ENCODE results near the gene LIN28A.

LIN28A gene

GRCh38 chr1:26388791-26389445 is 21.7 kb upstream of the LIN28A start:
- no peak for DNase-seq

DNA sequence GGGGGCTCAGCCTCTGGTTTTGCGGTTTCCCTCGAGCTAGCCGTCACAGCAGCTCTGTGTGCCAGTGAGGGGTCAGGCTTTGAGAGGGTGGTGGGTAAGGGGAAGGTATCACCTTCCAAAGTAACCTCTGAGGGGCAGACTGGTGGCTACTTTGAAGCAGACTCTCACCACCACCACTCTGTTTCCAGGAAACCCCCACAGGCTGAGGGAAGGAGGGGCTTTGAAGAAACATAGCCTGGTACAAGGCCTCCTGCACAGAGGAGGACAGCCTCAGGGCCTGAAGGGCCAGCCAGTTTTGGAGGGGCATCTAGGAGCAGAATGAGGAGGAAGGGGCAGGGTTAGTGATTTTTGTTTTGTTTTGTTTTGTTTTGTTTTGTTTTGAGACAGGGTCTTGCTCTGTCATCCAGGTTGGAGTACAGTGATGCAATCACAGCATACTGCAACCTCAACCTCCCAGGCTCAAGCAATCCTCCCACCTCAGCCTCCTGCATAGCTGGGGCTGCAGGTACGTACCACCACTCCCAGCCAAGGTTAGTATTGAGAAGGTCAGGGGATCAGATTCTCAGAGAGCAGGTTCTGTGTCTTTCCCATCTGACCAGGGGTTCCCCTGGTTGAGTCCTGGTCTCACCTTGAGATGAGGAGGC is 20.9 kb upstream of the LIN28A start:
- no peak for DNase-seq

GRCh38 chr1:26391450-26391849 is 19.2 kb upstream of the LIN28A start:
- DNase-seq = peak; percentile 69

DNA sequence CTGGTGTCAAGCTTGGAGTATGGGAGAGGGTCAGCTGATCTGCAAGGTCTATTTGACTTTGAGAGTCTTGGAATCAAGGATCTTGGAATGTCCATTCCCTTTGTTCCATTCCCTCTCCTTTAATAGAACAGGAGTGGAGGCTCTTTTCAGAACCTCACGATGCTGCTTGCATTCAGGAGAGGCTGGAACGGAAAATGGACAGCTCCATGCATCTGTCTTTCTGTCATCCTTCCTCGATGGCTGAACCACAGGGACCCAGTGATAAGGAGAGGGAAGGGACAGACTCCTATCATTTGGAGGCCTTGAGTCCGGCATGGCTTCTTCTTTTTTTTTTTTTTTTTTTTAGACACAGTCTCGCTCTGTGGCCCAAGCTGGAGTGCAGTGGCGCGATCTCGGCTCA is 14.9 kb upstream of the LIN28A start:
- no peak for DNase-seq

GRCh38 chr1:26399034-26399433 is 11.6 kb upstream of the LIN28A start:
- DNase-seq = no peak

DNA sequence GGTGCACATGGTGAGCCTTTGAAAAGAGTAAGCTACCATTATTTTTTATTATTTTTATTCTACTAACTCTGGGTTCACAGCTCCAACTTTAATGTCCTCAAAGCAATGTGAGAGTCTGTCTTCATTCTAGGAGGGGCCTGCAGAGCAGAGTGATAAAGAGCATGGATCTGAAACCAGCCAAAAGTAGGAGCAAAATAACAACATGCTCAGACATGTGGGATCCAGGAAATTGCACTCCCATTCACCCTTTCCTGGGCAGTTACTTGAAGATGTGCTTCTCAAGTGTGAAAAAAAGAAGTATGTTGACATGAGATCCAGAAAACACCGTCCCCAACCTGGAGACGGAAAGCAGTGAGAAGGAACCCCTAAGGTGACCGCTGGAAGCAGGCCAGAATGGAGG is 8.7 kb upstream of the LIN28A start:
- no peak for DNase-seq

GRCh38 chr1:26403656-26404055 is 7.0 kb upstream of the LIN28A start:
- DNase-seq = no peak

DNA sequence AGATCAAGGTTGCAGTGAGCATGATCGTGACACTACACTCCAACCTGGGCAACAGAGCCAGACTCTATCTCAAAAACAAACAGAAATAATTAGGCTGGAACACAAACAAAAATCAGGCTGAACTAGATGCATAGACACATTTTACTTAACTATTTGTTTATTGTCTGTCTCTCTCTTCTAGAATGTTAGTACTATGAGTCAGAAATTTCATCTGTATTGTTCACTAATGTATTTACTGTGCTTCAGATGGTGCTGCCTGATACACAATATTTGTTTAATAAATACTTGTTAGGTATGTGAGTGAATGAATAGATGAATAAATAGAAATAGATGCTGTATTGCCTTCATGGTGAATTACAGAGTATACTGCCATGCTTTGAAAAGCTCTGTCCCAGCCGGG is 6.0 kb upstream of the LIN28A start:
- no peak for DNase-seq

- no peak for DNase-seq
Observed at GRCh38 chr1:26405281-26405915, 5.2 kb upstream of the LIN28A start.

- DNase-seq = peak; percentile 82
Observed at GRCh38 chr1:26408604-26409003, 2.0 kb upstream of the LIN28A start.

GRCh38 chr1:26409191-26409807 is 1.3 kb upstream of the LIN28A start:
- DNase-seq = no peak

GRCh38 chr1:26411624-26412074 is 1.0 kb downstream of the LIN28A start:
- no peak for DNase-seq

DNA sequence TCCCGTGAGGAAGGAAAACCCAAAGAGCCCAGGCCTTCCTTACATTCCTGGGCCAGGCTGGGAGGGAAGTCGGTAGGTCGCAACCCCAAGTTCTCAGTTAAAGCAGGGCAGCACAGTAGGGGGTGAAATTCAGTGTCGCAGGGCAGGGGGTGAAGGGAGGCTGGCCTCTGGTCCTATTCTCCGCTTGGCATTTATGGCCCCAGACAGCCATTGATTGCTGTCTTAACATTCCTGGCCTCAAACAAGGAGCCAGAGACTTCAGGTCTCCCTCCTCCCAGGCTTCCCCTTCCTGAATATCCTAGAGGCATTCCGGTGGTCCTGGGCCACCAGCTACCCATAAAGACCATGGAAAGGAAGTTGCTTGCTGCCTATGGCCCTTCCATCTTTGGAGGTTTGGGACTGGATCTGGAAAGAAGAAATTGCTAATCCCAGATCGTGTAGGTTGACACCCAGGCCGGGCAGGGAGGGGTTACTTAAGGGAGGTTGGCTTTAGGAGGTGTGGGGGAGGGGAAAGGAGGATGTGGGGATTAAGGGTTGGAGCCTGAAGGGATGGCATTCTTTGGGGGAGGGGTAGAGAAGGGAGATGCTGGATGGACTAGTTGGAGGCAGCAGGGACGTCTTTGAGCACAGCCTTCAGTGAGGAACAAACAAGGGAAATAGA is 1.7 kb downstream of the LIN28A start:
- no peak for DNase-seq

- DNase-seq = no peak
Observed at GRCh38 chr1:26413031-26413430, 2.4 kb downstream of the LIN28A start.

- DNase-seq = peak; percentile 85
Observed at GRCh38 chr1:26417111-26417759, 6.6 kb downstream of the LIN28A start.

DNA sequence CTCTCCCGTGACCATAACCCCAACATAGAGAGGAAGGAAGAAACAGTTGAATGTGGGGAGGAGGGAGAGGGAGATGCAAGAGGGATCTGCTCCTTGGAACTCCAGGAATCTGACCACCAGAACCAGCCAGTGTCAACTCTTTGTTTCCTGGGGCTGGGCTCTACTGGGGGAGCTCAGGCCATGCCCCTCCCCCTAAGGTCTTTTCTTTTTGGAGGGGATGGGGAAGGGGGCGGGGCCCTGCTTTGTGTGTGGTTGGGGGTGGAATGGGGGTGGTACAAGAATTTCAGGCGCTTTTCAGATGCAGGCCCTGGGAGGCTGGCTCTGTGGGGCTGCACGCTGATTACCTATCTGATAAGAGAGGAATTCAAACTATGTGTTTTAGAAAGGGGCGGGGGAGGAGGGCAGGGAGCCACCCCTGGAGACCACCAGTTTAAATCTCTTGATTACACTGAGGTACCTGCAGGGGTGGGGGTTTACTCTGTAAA is 8.3 kb downstream of the LIN28A start:
- no peak for DNase-seq

- DNase-seq = no peak
Observed at GRCh38 chr1:26419494-26419893, 8.9 kb downstream of the LIN28A start.

- no peak for DNase-seq
Observed at GRCh38 chr1:26429721-26430120, 19.1 kb downstream of the LIN28A start.

DNA sequence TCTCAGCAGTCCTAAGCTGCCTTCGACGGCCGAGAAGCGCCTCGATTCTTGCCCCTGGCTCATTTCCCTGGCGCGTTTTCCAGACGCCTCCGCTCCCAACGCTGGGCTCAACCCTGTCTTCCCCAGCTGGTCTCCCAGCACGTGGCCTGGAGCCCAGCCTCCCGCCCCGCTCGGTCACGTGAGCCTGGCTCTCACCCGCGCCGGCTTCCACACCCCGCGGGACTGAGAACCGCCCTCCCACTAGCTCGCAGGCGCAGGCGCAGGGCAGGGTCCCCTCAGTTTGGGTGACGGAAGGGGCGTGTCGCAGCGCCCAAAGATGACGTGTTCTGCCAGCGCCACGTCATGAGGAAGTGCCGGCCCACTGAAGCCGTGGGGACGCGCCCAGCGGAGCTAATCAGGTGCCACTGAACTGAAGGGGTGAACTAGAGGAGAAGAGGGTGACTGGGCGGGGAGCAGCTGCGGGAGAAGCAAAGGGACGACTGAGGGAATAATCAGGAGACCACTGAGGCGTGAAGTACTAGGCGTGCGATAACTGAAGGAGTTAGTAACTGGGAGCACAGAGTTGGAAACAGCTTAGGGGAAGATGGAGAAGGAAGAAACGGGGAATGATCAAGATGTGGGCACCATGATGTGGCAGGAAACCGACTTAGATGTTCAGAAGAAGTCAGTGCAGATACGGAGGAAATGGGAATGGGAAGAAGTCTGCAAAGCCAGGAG is 21.5 kb downstream of the LIN28A start, which contains the start of gene DHDDS:
TSS of gene DHDDS (plus strand) at position 343 of the 717 bp plus-strand sequence. CDS start 625 bp downstream, outside the sequence.
- peak; percentile 98 for DNase-seq

DNA sequence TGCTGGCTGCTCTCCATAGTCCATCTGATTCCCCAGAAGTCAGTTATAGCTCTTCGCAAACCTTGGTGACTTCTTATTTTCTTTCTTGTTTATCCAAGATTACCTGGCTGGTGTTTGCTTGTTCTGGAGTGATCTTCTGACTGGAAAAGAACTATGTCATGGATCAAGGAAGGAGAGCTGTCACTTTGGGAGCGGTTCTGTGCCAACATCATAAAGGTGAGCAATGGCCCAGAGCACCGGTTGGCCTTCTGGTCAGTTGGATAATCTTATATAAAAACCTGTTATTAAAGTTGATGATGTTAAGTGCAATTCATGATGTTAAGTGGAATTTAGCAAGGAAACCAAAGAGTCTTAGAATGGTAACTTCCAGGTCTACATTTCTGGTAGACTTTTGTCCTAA is 22.2 kb downstream of the LIN28A start:
- no peak for DNase-seq

DNA sequence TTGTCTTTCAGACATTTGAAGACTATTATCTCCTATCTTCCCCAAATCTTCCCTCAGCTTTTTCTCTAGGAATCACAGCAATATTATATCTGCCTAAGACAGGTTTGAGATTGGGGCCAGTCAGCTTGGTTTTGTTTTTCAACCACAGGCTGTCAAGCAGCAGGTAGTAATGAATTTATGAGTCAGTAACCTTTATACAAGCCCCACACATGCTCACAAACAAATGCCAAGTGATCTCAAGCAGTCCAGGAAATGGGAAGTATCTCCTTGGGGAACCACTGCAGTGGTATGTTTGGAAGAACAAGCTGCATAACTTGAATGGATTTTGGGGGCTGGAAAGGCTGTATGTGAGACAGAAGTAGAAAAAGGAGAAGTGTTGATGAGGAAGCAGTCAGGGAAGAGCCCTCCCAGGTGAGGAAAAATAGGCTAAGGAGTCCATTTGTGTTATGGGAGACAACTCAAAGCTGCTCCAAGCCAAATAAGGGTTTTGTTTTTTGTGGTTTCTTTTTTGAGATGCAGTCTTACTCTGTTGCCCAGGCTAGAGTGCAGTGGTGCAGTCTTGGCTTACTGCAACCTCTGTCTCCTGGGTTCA is 23.6 kb downstream of the LIN28A start:
- DNase-seq = no peak
